Sigmoid colon (tissue), 7 donors: ENCODE results near the gene MNT. TPM values are rescaled to one million over a fixed set of nuclear protein-coding genes. Genes with fewer than 3 reads are reported as not detected.

Experiments
- DNase-seq: peaks from one replicate; pipeline ENCODE4 v3.0.0-alpha.2; 2019
- H3K27ac ChIP-seq, 4 donors: fragments of 200-600 bp; sonication (generic); one replicate each; pipeline ENCODE4 v1.5.1; 2016 to 2019; ENCODE audit warnings: mild to moderate bottlenecking in 1 of 4
- H3K27me3 ChIP-seq, 3 donors: fragments of 200-600 bp; sonication (generic); one replicate each; pipeline ENCODE4 v1.5.1; 2019; ENCODE audit warnings: mild to moderate bottlenecking in 1 of 3
- H3K36me3 ChIP-seq, 4 donors: fragments of 200-600 bp; sonication (generic); one replicate each; pipeline ENCODE4 v1.5.1; 2016 to 2019
- H3K4me1 ChIP-seq, 4 donors: fragments of 200-600 bp; sonication (generic); one replicate each; pipeline ENCODE4 v1.5.1; 2017 to 2019
- H3K4me3 ChIP-seq, 4 donors: fragments of 200-600 bp; sonication (generic); one replicate each; pipeline ENCODE4 v1.5.1; 2017 to 2019; ENCODE audit warnings: mild to moderate bottlenecking in 2 of 4, moderate library complexity in 1 of 4
- H3K9me3 ChIP-seq, 4 donors: fragments of 200-600 bp in 3 of 4; sonication (generic) in 3 of 4; one replicate each; pipeline versions ENCODE4 v1.5.1 to v1.6.1; 2013 to 2019
- CTCF ChIP-seq, 4 experiments: fragments of 450-650 bp in 3 of 4; fragments of 200-600 bp in 1 of 4; IDR thresholded peaks; one replicate each; pipeline ENCODE4 v1.5.1; 2016 to 2019; ENCODE audit warnings: antibody characterized with exemption in 4 of 4, mild to moderate bottlenecking in 3 of 4, moderate library complexity in 2 of 4
- EP300 ChIP-seq, 4 donors: sonication (generic); formaldehyde crosslinking; IDR thresholded peaks; one replicate each; pipeline ENCODE4 v1.6.1; 2017; ENCODE audit warnings: antibody characterized with exemption in 4 of 4
- POLR2A ChIP-seq, 2 donors: fragments of 450-650 bp; IDR thresholded peaks; one replicate each; pipeline ENCODE4 v1.6.1; 2016; ENCODE audit warnings: antibody characterized with exemption in 2 of 2, mild to moderate bottlenecking in 2 of 2, moderate library complexity in 2 of 2
- POLR2AphosphoS5 ChIP-seq, 4 donors: sonication (generic); formaldehyde crosslinking; IDR thresholded peaks; one replicate each; pipeline ENCODE4 v1.6.1; 2017; ENCODE audit warnings: antibody characterized with exemption in 4 of 4
- WGBS, 2 donors: extraction: QIAGEN DNeasy Blood & Tissue Kit; methylation state at CpG; one replicate each; pipeline ENCODE4 v1.1.7; 2013; 5-methylcytosine and 5-hydroxymethylcytosine counted together
- intact Hi-C: fragments of 100-400 bp; cut with DNase I; formaldehyde crosslinking; loops from one replicate; pipeline ENCODE4 v1.15.1; 2023
- polyA plus RNA-seq, 3 donors: library from polyadenylated mRNA; stranded (reverse); fragments of 200-250 nt; gene quantifications; one replicate each; pipeline ENCODE4 v1.2.3, GENCODE V29; 2013
- total RNA-seq, 4 donors: library from RNA; depleted of rRNA; stranded (reverse); fragments of >200 nt; gene quantifications; one replicate each; pipeline ENCODE4 v1.1.0, GENCODE V29; 2016
- donor health status: healthy with polysubstance abuse.
- donor health status: Bipolar disorder and iron deficiency.
- donor health status: healthy.

Gene MNT
- total and polyA plus RNA-seq, 7 donors = 2.1 to 24.1 (median 7.7) TPM

GRCh38 chr17:2351269-2351668, 49.6 kb downstream of the MNT start:
- intact Hi-C loops = loop anchor here (5.0 kb wide), 1 partner anchor 299 kb away; no protein-coding TSS in a partner anchor
- no peak overlapping the region for H3K4me3 ChIP-seq
- H3K36me3 ChIP-seq = peaks cover 0 to 2% (median 0%) of the 10 kb centered on the region in 4 donors
- H3K27ac ChIP-seq = no peak overlapping the region
- no peaks in the 10 kb centered on the region for H3K27me3 ChIP-seq
- WGBS, 2 donors = 96 to 97% methylated on average over 6 of the region's 6 CpGs
- no peaks in the 10 kb centered on the region for H3K4me1 ChIP-seq
- no peak for TF ChIP-seq POLR2AphosphoS5 (IDR thresholded peaks at IDR 0.05)
- TF ChIP-seq EP300 (IDR thresholded peaks at IDR 0.05) = no peak
- no peak for TF ChIP-seq CTCF (IDR thresholded peaks at IDR 0.05)
- TF ChIP-seq POLR2A (IDR thresholded peaks at IDR 0.05) = no peak
- no peaks in the 10 kb centered on the region for H3K9me3 ChIP-seq
- no peak for DNase-seq

GRCh38 chr17:2347805-2348685, 52.8 kb downstream of the MNT start:
- intact Hi-C loops = no loop called here
- WGBS, 2 donors = 63 to 73% methylated on average over 11 of the region's 11 CpGs
- no peaks in the 10 kb centered on the region for H3K27me3 ChIP-seq
- peaks cover 0 to 23% (median 4%) of the 10 kb centered on the region in 4 donors for H3K36me3 ChIP-seq
- peak; percentile 65 for DNase-seq
- no peak for TF ChIP-seq POLR2A (IDR thresholded peaks at IDR 0.05)
- H3K27ac ChIP-seq = no peak overlapping the region
- no peak overlapping the region for H3K4me3 ChIP-seq
- H3K4me1 ChIP-seq = no peaks in the 10 kb centered on the region
- no peaks in the 10 kb centered on the region for H3K9me3 ChIP-seq

- DNase-seq = peak; percentile 28
- Histone ChIP-seq H3K27me3 (no peaks in the 10 kb centered on the region), H3K9me3 (no peaks in the 10 kb centered on the region), H3K36me3 (peaks cover 0 to 29% (median 4%) of the 10 kb centered on the region in 4 donors), H3K27ac (no peak overlapping the region), H3K4me1 (no peaks in the 10 kb centered on the region), H3K4me3 (no peak overlapping the region)
- TF ChIP-seq POLR2A (IDR thresholded peaks at IDR 0.05) = no peak
- intact Hi-C loops = no loop called here
- 87 to 93% methylated on average over 8 of the region's 8 CpGs for WGBS, 2 donors
These were observed 54.4 kb downstream of the MNT start for GRCh38 chr17:2346475-2346874.

GRCh38 chr17:2344528-2344927, 56.3 kb downstream of the MNT start:
- 93 to 94% methylated on average over 10 of the region's 10 CpGs for WGBS, 2 donors
- peaks cover 0 to 29% (median 4%) of the 10 kb centered on the region in 4 donors for H3K36me3 ChIP-seq
- no peak for DNase-seq
- no peak for TF ChIP-seq POLR2A (IDR thresholded peaks at IDR 0.05)
- intact Hi-C loops = no loop called here
- H3K27ac ChIP-seq = no peak overlapping the region
- no peaks in the 10 kb centered on the region for H3K27me3 ChIP-seq
- no peaks in the 10 kb centered on the region for H3K9me3 ChIP-seq
- H3K4me1 ChIP-seq = no peaks in the 10 kb centered on the region
- no peak overlapping the region for H3K4me3 ChIP-seq

GRCh38 chr17:2343421-2343820, 57.4 kb downstream of the MNT start:
- Histone ChIP-seq H3K27ac (no peak overlapping the region), H3K36me3 (peaks cover 0 to 29% (median 4%) of the 10 kb centered on the region in 4 donors), H3K4me3 (no peak overlapping the region), H3K27me3 (no peaks in the 10 kb centered on the region), H3K4me1 (peaks cover 0 to 2% (median under 1%) of the 10 kb centered on the region in 4 donors), H3K9me3 (no peaks in the 10 kb centered on the region)
- peak; percentile 35 for DNase-seq
- intact Hi-C loops = no loop called here
- TF ChIP-seq CTCF (IDR thresholded peaks at IDR 0.05) (no peak), POLR2A (IDR thresholded peaks at IDR 0.05) (no peak), POLR2AphosphoS5 (IDR thresholded peaks at IDR 0.05) (no peak), EP300 (IDR thresholded peaks at IDR 0.05) (no peak)
- 32 to 56% methylated on average over 5 of the region's 5 CpGs for WGBS, 2 donors

GRCh38 chr17:2338315-2338657, 62.6 kb downstream of the MNT start:
- TF ChIP-seq POLR2A (IDR thresholded peaks at IDR 0.05) = no peak
- Histone ChIP-seq H3K4me3 (peak overlapping the region; percentile 66 to 100 (median 96)), H3K9me3 (no peaks in the 10 kb centered on the region), H3K27ac (peak overlapping the region; percentile 89 to 97 (median 93)), H3K36me3 (peaks cover 1 to 28% (median 15%) of the 10 kb centered on the region in 4 donors), H3K4me1 (peaks cover 0 to 33% (median 20%) of the 10 kb centered on the region in 4 donors), H3K27me3 (no peaks in the 10 kb centered on the region)
- DNase-seq = peak; percentile 66
- intact Hi-C loops = loop anchor here (10.0 kb wide), 1 partner anchor 77 kb away; no protein-coding TSS in a partner anchor
- WGBS, 2 donors = 15 to 30% methylated on average over 5 of the region's 5 CpGs
